BE2C (cell line): Measurements from ENCODE around the gene MIB2.

Experiments used
- DNase-seq: peaks from one replicate; pipeline ENCODE4 v3.0.0-alpha.2; 2020
- H3K27me3 ChIP-seq: fragments of 250-450 bp; sonication (Bioruptor Pico); 2 replicates; pipeline ENCODE4 v1.5.1; 2020; ENCODE audit warnings: mild to moderate bottlenecking
- H3K36me3 ChIP-seq: fragments of 250-450 bp; sonication (Bioruptor Pico); 2 replicates; pipeline ENCODE4 v1.5.1; 2020; ENCODE audit warnings: mild to moderate bottlenecking
- H3K4me1 ChIP-seq: fragments of 250-450 bp; sonication (Bioruptor Pico); 2 replicates; pipeline ENCODE4 v1.5.1; 2020
- H3K4me3 ChIP-seq: 2 replicates; pipeline ENCODE4 v1.5.1; 2011; ENCODE audit warnings: low read depth, low read length
- H3K9me3 ChIP-seq: fragments of 250-450 bp; sonication (Bioruptor Pico); 2 replicates; pipeline ENCODE4 v1.5.1; 2020
- TF ChIP-seq, protein P1 (sequence below): IDR thresholded peaks from 2 replicates; pipeline ENCODE4 v1.5.1; 2012; ENCODE audit warnings: mild to moderate bottlenecking, low read depth, low read length

Gene MIB2

DNA sequence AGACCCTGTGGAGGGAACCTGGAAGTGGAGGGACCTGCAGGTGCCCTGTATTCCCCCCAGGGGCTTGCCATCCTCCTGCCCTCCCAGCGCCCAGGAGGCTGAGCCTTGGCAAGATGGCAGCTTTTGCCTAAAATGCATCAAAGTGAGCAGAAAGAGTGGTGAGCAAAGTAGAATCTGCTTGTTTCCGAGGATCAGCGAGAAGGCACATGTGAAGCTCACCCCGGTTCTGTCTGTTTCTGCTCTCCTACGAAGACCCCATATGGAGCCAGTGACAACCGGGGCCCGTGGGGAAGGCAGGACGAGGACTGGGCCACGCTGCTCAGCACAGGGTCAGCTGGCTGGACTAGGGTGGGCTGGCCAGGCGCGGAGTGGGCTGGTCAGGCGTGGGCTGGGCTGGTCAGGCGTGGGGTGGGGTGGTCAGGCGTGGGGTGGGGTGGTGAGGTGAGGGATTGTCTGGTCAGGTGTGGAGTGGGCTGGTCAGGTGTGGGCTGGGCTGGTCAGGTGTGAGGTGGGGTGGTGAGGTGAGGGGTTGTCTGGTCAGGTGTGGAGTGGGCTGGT lies 10.2 kb upstream of the MIB2 start:
- DNase-seq: no peak
- H3K4me1 ChIP-seq: peaks cover 13% of the 10 kb centered on the region

DNA sequence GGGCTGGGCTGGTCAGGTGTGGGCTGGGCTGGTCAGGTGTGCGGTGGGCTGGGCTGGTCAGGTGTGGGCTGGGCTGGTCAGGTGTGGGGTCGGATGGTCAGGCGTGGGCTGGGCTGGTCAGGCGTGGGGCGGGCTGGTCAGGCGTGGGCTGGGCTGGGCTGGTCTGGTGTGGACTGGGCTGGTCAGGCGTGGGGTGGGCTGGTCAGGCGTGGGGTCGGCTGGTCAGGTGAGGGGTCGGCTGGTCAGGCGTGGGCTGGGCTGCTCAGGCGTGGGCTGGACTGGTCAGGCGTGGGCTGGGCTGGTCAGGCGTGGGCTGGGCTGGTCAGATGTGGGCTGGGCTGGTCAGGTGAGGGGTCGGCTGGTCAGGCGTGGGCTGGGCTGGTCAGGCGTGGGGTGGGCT lies 9.6 kb upstream of the MIB2 start:
- TF ChIP-seq, protein P1, sequence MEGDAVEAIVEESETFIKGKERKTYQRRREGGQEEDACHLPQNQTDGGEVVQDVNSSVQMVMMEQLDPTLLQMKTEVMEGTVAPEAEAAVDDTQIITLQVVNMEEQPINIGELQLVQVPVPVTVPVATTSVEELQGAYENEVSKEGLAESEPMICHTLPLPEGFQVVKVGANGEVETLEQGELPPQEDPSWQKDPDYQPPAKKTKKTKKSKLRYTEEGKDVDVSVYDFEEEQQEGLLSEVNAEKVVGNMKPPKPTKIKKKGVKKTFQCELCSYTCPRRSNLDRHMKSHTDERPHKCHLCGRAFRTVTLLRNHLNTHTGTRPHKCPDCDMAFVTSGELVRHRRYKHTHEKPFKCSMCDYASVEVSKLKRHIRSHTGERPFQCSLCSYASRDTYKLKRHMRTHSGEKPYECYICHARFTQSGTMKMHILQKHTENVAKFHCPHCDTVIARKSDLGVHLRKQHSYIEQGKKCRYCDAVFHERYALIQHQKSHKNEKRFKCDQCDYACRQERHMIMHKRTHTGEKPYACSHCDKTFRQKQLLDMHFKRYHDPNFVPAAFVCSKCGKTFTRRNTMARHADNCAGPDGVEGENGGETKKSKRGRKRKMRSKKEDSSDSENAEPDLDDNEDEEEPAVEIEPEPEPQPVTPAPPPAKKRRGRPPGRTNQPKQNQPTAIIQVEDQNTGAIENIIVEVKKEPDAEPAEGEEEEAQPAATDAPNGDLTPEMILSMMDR: no peak
- DNase-seq: no peak
- H3K4me1 ChIP-seq: peaks cover 15% of the 10 kb centered on the region
- no peak overlapping the region for H3K4me3 ChIP-seq
- H3K9me3 ChIP-seq: no peaks in the 10 kb centered on the region
- no peaks in the 10 kb centered on the region for H3K27me3 ChIP-seq
- H3K36me3 ChIP-seq: no peaks in the 10 kb centered on the region

More for the DNA sequence above, 10.2 kb upstream of the MIB2 start:
- Histone ChIP-seq H3K36me3 (no peaks in the 10 kb centered on the region), H3K9me3 (no peaks in the 10 kb centered on the region), H3K27me3 (no peaks in the 10 kb centered on the region), H3K4me3 (no peak overlapping the region)
- TF ChIP-seq, protein P1: no peak

DNA sequence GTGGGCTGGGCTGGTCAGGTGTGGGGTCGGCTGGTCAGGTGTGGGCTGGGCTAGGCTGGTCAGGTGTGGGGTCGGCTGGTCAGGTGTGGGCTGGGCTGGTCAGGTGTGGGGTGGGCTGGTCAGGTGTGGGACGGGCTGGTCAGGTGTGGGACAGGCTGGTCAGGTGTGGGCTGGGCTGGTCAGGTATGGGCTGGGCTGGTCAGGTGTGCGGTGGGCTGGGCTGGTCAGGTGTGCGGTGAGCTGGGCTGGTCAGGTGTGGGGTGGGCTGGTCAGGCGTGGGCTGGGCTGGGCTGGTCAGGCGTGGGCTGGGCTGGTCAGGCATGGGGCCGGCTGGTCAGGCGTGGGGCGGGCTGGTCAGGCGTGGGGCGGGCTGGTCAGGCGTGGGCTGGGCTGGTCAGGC lies 9.1 kb upstream of the MIB2 start:
- Histone ChIP-seq H3K4me1 (peaks cover 15% of the 10 kb centered on the region), H3K9me3 (no peaks in the 10 kb centered on the region), H3K4me3 (no peak overlapping the region), H3K27me3 (no peaks in the 10 kb centered on the region), H3K36me3 (no peaks in the 10 kb centered on the region)
- DNase-seq: peak; percentile 13
- TF ChIP-seq, protein P1: no peak

DNA sequence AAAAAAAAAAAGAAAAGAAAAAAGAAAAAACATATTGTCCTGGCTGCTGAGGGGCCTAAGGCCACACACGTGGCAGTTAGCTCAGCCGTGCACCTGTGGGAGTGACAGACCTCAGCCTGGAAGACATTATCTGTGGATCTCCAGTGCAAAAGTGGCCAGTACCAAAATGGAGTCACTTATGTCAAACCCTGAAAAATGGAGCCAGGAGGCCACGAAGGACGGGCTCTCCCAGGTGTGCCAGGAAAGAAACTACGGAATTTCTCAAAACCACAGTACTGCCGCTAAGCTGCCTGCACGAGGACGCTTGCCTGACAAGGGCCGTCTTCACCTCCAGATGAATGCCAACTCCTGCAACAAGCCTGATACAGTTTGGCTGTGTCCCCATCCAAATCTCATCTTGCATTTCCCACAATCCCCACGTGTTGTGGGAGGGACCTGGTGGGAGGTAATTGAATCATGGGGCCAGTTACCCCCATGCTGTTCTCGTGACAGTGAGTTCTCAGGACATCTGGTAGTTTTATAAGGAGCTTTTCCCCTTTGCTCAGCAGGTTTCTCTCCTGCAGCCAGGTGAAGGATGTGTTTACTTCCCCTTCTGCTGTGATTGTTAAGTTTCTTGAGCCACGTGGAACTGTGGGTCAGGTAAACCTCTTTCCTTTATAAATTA lies 5.3 kb upstream of the MIB2 start:
- peak; percentile 35 for DNase-seq
- no peaks in the 10 kb centered on the region for H3K9me3 ChIP-seq
- H3K4me3 ChIP-seq: no peak overlapping the region
- peaks cover 5% of the 10 kb centered on the region; the same call in 1 of the 2 replicates for H3K4me1 ChIP-seq
- H3K27me3 ChIP-seq: no peaks in the 10 kb centered on the region
- H3K36me3 ChIP-seq: no peaks in the 10 kb centered on the region
- TF ChIP-seq, protein P1: no peak

- H3K36me3 ChIP-seq: no peaks in the 10 kb centered on the region
- peaks cover 5% of the 10 kb centered on the region; the same call in 1 of the 2 replicates for H3K4me1 ChIP-seq
- TF ChIP-seq, protein P1: no peak
- no peak for DNase-seq
- no peaks in the 10 kb centered on the region for H3K9me3 ChIP-seq
- no peak overlapping the region for H3K4me3 ChIP-seq
- no peaks in the 10 kb centered on the region for H3K27me3 ChIP-seq
Measured at GRCh38 chr1:1610796-1611195, 4.5 kb upstream of the MIB2 start.

DNA sequence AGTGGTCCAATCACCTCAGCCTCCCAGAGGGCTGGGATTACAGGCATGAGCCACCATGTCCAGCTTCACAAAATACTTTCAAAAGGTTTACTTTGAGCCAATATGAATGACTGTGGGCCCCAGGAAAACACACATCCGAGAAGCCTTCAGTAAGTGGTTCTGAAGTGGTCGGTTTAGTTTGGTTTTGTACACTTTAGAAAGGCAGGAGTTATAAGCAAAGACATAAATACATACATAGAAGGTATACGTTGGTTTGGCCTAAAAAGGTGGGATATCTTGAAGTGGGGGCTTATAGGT lies 3.2 kb upstream of the MIB2 start:
- peaks cover 5% of the 10 kb centered on the region; the same call in 1 of the 2 replicates for H3K4me1 ChIP-seq
- no peak overlapping the region for H3K4me3 ChIP-seq
- H3K9me3 ChIP-seq: no peaks in the 10 kb centered on the region
- no peaks in the 10 kb centered on the region for H3K27me3 ChIP-seq
- no peak for DNase-seq
- no peaks in the 10 kb centered on the region for H3K36me3 ChIP-seq
- TF ChIP-seq, protein P1: no peak
